HG02884 (cell line): Measurements from ENCODE around the gene TSPAN16.

ENCODE experiments used
- ATAC-seq: cut with Tn5 transposase; IDR thresholded peaks from one replicate; pipeline ENCODE4 v1.9.1; 2021; ENCODE audit warnings: mild to moderate bottlenecking, moderate library complexity; ENCODE audit not compliant: unreplicated experiment

TSPAN16 gene

DNA sequence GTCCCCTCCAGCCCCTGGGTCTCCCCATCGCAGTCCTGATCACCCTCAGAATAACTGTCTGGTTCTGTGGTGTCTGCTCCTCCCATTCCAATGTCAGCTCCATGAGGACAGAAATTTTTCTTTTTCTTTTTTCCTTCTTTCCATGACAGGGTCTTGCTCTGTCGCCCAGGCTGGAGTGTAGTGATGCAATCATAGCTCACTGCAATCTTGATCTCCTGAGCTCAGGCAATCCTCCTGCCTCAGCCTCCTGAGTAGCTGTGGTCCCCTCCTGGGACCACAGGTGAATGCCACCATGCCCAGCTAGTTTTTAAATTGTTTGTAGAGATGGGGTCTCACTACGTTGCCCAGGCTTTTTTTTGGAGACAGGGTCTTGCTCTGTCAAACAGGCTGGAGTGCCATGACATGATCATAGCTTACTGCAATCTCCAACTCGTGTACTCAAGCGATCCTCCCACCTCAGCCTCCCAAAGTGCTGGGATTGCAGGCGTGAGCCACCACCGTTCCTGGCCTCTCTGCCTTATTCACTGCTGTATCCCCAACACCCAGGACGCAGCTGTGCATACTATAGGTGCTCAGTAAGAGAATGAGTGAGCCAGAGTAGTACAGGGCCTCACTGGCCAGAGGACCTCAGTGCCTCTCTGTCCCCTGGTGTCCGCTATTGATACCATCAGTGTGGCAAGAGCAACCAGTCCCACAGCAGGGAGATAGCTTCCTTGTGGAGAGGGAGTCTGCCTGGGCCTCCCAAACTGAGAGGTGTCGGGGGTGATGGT, 28.5 kb upstream of the TSPAN16 start:
- no peak for ATAC-seq

DNA sequence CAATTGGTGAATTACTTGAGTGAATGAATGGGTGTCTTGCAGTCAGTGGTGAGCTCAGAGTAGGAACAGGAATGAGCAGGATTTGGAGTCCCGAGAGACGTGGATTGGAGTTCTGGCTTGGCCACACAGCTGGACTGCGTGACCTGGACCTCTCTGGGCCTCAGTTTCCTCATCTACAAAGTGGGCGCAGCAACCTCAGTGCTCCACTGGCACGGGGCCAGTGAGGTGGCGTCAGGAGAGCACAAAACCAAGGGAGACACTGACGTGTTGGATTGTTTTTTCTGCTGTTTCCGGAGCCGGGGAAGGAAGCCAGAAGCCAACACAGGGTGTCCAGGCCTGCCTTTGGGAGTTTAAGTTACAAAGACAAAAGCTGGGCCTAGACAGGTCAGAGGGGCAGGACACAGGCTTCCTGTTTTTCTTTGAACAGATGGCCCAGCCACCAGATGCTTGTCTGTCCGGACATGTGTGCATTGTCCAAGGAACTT, 27.1 kb upstream of the TSPAN16 start:
- ATAC-seq: no peak

DNA sequence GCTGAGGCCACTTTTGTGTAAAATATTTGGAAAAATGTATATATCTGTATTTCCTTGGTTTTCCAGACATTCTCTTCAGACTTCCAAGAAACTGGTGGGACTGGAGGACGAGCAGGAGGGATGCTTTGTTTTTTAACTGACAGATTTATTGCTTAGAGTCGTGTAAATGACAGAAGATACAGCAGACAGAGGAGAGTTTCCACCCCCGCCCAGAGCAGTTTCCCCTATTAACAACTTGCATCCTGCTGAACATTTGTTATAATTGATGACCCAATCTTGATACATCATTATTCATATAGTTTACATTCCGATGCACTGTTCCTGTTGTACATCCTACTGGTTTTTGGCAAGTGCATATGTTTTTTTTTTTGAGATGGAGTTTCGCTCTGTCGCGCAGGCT, 26.6 kb upstream of the TSPAN16 start:
- ATAC-seq: no peak

DNA sequence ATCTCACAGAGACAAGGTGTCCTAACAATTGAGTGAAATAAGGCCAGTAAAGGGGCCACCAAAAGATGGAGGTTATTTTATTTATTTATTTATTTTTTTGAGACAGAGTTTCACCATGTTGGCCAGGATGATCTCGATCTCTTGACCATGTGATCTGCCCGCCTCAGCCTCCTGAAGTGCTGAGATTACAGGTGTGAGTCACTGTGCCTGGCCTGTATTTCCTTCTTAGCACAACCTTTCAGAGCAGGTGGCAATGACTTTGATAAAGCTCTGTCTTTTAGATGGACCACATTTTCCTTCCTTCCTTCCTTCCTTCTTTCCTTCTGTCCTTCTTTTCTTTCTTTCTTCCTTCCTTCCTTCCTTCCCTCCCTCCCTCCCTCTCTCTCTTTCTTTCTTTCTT, 22.7 kb upstream of the TSPAN16 start:
- no peak for ATAC-seq

DNA sequence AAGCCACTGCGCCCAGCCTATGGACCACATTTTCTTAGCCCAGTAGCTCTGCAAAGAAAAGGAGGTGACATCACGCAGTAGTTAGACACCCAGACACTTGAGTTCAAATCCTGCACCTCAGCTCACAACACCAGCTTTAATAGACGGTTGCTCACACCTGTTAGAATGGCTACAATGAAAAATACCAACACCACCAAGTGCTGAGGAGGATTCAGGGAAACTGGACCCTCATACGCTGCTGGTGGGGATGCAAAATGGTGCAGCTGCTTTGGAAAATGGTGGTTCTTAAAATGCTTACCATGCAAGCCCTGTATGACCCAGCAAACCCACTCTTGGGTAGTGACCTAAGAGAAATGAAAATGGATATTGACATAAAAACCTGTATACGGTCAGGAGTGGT, 22.0 kb upstream of the TSPAN16 start:
- no peak for ATAC-seq

DNA sequence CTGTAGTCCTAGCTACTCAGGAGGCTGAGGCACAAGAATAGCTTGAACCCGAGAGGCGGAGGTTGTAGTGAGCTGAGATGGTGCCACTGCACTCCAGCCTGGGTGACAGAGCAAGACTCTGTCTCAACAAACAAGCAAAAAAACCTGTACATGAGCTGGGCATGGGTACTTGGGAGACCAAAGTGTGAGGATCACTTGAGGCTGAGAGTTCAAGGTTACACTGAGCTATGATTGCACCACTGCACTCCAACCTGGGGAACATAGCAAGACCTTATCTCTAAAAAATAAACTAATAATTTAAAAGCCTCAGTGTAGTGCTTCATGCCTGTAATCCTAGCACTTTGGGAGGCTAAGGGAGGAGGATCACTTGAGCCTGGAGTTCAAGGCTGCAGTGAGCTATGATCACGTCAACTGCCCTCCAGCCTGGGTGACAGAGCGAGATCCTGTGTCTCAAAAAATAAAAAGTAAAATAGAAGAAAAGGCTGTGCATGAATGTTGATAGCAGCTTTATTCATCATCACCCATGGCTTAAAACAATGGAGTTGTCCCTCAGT, 21.4 kb upstream of the TSPAN16 start:
- no peak for ATAC-seq

DNA sequence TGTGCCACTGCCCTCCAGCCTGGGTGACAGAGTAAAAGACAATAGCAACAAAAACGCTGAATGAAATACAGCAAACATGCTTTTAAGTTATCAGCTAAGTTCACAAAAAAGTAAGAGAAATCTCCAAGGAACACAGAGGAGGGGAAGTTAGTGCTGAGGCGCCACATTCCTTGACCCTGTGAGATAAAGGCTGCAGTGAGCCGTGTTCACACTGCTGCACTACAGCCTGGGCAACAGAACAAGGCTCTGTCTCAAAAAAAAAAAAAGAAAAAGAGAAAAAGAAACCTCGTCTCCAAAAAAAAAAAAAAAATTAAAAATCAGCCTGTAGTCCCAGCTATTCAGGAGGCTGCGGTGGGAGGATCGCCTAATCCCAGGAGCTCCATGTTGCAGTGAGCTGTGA, 17.3 kb upstream of the TSPAN16 start:
- no peak for ATAC-seq

DNA sequence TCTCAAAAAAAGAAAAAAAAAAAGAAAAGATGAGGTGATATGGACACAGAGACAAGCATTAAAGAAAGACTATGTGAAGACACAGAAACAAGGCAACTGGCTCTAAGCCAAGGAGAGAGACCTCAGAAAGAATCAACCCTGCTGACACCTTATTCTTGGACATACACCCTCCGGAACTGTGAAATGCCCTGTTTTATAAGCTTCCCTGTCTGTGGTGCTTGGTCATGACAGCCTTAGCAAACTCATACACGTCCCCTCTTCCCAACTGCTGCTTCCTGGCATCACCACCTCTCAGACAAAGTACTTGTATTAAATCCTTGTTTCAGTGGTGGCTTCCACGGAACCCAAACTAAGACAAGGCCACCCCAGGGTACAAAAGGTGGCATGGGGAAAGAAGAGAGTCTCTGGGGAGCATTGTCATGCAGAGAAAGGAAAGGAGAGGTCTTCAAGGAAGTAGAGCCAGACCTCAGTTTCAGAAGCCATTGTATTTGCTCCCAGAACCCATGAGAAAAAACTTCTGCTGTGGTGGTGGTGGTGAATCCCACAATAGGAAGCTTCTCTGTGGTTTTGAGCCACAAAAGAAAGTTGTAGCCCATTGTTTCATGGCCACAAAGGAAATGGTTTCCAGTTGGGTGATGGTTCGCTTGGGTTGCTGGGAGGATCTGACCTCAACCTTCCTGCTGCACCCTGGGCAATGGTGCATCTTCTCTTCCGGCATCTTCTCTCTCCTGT, 16.3 kb upstream of the TSPAN16 start:
- no peak for ATAC-seq

DNA sequence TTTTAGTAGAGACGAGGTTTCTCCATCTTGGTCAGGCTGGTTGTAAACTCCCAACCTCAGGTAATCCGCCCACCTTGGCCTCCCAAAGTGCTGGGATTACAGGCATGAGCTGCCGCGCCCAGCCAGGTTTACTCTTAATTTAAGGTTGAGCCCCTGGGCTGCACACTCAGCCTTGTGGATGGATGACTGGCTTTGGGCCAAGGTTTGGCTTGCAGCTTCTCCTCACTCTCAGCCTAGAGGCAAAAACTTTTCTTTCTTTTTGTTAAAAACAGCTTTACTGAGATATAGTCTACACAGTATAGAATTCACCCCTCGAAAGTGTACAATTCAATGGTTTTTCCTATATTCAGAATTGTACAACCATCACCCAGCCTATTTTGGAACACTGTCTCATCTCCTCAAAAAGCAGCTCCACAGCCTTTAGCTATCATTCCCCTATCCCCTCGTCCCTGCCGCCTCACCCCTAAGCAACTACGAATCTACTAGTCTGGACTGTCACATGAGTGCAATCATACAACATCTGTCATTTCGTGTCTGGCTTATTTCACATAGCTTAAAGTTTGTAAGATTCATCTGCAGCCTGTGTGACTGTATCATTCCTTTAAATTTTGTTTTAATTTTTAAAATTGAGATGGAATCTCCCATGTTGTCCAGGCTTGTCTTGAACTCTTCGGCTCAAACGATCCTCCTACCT, 14.5 kb upstream of the TSPAN16 start:
- ATAC-seq: no peak

DNA sequence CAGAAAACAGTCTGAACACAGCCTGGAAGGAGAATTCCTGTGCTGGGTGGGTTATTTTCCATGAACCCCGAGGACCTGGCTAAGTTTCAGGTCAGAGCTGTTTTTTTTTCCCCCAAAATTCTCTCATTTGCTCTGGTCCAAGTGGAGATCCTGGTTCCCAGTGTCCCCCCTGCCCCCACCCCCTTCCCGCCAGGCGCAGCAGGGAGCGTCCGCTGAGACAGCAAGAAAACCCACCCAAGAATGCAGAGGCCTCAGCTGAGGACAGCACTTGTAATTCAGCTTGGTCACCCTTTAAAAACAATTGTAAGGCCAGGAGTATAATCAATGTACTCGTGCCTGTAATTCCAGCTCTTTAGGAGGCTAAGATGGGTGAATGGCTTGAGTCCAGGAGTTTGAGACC, 11.4 kb upstream of the TSPAN16 start:
- ATAC-seq: no peak

DNA sequence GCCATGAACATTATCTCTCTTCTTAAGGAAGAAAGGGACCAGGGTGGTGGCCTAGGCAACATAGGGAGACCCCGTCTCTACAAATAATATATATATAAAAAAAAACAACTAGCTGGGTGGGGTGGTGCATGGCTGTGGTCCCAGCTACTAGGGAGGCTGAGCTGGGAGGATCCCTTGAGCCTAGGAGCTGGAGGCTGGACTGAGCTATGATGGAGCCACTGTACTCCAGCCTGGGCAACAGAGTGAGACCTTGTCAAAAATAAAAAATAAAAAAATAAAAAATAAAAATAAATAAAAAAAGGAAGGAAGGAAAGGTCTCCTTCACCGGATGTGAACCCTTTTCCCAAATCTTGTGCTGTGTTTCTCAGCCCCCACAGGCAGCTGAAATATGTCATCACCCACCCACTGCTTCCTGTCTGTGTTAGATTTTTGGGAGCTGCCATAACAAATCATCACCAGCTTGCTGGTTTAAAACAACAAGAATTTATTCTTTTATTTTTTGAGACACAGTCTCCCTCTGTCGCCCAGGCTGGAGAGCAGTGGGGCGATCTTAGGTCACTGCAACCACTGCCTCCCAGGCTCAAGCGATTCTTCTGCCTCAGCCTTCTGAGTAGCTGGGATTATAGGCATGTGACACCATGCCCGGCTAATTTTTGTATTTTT, 9.5 kb upstream of the TSPAN16 start:
- no peak for ATAC-seq

DNA sequence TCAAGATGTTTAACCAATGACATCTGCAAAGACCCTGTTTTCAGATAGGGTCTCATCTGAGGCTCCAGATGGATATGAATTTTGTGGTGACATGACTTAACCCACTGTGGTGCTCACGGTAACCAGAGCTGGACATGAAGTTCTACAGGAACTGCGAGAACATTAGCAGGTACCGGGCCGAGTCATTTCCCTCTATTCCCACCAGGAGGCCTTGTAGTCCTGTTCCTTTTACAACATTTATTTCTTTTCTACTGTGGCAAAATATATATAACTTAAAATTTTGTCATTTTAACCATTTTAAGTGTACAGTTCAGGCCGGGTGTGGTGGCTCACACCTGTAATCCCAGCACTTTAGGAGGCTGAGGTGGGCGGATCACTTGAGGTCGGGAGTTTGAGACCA, 7.6 kb upstream of the TSPAN16 start:
- ATAC-seq: no peak

DNA sequence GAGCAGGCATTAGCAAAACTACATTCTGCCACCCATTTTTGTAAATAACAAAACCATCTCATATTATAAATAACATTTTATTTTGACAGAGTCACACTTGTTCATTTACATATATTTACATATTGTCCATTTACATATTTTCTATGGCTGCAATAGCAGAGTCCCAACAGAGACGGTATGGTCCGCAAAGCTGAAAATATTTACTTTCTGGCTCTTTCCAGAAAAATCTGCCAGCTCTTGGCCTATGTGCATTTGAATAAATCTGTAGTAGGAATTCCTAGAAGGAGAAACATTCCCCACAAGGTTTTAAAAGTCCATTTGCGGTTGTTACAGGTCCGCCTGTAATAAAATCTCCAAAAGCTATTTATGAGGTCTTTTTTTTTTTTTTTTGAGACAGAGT, 5.7 kb upstream of the TSPAN16 start:
- ATAC-seq: no peak

DNA sequence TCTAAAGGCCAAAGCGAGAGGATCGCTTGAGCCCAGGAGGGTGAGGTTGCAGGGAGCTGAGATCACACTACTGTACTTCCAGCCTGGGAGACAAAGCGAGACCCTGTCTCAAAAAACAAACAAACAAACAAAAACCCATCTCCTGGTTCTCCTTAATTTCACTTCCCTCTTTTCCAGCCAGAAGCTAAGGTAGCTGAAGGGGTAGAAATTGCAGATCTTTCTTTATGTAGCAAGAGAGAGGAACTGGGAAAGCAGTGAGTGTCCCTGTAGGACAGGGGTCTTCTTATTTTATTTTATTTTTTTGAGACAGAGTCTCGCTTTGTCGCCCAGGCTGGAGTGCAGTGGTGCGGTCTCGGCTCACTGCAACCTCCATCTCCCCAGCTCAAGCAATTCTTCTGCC, 4.5 kb upstream of the TSPAN16 start:
- ATAC-seq: no peak

DNA sequence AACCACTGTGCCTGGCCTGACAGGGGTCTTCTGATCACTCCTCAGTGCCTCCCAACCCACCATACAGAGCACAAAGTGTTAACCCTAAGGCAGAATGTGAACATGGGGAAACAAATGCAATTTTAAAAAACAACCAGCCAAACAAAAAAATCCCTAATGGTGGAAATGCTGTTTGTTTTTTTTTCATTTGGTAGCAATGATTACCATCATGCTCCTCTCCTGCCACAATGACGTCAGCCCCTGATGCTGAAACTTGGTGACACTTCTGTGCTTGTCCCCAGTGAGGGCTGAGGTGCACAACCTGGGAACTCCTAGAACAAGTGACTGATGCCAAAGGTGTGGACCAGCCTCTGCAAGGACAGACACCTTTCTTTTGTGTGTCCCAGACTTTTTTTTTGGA, 4.0 kb upstream of the TSPAN16 start:
- no peak for ATAC-seq

DNA sequence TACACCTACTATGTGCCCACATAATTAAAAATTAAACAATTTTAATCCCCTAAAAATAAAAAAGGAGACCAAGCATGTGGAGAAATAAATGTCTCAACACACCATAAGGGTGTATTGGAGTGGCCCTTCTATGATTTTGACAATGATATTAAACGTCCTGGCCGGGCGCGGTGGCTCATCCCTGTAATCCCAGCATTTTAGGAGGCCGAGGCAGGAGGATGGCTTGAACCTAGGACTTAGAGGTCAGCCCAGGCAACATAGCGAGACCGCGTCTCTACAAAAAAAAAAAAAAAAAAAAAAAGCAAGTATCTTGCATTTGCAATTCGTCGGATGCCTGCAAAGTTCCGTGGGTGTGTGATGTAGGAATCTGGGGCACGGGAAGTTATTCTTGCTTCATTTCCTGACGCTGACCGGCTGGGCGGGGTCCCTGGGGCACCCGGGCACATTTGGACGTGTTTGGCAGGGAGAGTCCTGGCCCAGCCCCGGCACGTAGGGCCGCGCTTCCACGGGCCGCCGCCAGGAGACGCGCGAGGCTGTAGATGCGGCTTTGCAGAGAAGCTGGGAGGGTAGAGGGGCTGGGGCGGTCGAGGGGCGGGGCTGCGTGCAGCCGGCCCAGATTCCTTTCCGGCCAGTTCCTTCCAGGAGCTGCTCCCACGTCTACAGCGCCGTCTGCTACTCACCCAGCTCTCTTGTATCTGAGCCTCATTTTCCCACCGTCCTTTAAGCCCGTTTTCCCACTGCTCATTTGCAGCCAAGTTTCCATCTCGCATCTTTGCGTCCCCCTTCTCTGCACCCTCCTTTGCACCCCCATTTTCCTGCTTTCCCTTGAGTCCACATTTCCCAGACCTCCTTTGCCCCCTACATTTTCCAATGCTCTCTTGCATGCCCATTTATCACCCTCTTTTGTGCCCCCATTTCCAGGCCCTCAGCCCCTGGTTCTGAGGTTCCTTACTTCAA, 2.2 kb upstream of the TSPAN16 start:
- ATAC-seq: no peak

DNA sequence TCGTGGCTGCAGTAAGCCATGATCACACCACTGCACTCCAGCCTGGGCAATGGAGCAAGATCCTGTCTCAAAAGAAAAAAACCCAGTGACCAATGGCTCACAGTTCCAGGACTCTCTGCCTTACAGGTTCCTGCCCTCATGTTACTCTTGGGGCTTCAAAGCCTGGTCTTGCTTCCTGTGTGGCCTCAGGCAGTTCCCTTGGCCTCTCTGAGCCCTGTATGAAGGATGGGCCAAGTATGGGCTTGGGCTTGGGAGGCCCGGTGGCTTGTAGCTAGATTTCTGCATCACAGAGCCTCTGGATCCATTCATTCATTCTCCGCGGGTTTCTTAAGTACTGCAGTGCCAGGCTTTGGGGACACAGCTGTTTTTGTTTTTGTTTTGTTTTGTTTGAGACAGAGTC, 780 bp upstream of the TSPAN16 start:
- no peak for ATAC-seq

DNA sequence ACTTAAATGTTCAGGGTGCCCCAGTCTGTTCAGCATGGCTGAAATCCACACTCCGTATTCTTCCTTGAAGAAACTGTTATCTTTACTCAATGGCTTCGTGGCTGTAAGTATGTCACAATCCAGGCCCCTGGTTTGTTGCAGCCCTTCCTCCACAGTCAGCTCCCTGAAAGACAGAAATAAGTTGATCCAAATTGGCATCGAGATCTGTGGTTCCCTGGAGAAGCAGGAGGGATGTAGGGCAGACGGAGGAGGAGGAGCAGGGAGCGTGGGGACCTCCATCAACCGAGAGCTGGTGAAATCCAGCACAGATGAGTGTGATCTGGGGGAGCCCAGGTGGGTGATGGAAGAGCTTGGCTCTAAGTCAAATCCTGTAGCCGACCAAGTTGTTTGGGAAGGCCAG, 304 bp downstream of the TSPAN16 start:
- no peak for ATAC-seq

DNA sequence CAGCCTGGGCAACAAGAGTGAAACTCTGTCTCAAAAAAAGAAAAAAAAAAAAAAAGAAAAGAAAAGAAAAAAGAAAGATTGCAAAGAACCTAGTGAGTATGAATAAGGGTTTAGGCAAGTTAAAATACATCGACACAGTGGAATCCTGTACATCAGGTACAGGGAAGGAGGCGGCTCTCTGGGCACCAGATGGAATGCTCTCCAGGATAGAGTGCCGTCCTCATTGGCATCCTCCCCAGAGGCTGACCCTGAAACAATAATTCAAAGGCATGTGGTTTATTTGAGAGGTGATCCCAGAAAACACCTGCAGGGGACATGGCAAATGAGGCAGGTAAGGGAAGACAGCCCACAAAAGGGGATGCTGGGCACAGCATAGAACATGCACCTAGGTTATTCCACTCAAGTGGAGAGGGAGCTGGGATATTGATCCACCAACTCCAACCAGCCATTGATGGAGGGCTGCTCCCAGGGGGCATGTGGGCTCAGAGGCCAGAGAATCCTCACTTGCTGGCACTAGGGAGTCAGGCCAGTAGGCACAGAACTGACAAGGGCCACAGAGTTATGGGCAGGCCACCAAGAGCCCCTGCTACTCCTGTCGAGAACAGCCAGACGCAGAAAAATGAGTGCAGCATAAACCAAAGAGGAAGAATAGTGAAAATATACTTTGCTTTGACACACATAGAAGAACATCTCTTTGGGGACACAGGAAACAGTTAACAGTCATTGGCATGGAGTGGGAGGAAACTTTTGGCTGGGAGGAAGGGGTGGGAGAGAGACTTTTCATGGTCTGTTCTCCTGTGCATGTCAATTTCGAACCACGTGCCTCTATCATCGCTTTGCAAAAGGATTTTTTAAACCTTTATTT, 4.2 kb downstream of the TSPAN16 start:
- no peak for ATAC-seq
